Measurements from ENCODE around the gene RITA1. TPM values are rescaled to one million over a fixed set of nuclear protein-coding genes. Genes with fewer than 3 reads are reported as not detected.

Gene RITA1
- total and polyA plus RNA-seq, 4 donors = 10.6 to 18.1 (median 14.9) TPM

DNA sequence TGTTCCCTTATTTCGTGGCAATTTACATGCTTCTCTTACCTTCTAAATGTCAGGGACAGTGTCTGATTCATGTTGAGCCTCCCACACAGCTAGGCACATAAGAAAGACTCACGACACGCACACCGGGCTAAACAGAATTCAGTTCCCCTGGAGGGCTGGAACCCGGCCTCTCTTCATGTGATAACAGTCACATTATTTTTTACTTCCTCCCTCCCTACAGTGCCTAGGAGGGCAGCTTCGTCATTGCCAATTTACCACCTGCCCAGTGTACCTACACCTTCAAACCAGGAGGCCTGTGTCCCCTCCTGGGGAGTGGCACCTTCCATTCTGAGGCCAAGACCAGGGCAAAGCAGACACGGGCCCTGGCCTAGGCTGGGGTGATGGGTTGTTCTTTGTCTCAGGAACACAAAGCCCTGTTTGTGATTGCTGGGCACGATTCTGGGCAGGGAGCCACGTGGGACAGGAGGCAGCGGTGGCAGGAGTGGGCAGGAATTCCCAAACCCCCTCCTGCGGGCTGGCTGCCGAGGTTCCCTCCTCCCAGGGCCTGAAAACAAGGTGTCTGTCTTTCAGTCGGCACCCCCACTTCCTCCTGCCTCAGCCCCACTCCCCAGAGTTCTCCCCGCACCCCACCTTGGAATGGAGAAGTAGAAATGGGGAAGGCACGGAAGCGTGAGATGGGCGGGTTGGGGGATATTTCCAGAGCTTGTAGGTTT lies 43.2 kb upstream of the RITA1 start:
- DNase-seq (ENCODE audit: low spot score) = no peak
- H3K4me1 ChIP-seq (ENCODE audit: control insufficient read depth in 4 of 4, insufficient read depth in 4 of 4, low read length in 3 of 4) = no peaks in the 10 kb centered on the region
- H3K27me3 ChIP-seq (ENCODE audit: control insufficient read depth in 4 of 4, insufficient read depth in 4 of 4, low read length in 3 of 4) = no peaks in the 10 kb centered on the region
- 66% methylated on average over 17 of the region's 17 CpGs for WGBS
- TF ChIP-seq TAF1 (conservative IDR thresholded peaks at IDR 0.05) (no peak), RXRA (IDR thresholded peaks at IDR 0.05) (no peak), NR2F2 (IDR thresholded peaks at IDR 0.05) (no peak), HNF4A (conservative IDR thresholded peaks at IDR 0.05) (no peak), HNF4G (IDR thresholded peaks at IDR 0.05) (no peak), FOXA2 (IDR thresholded peaks at IDR 0.05) (no peak), SP1 (IDR thresholded peaks at IDR 0.05) (no peak), FOXA1 (IDR thresholded peaks at IDR 0.05) (no peak), YY1 (IDR thresholded peaks at IDR 0.05) (no peak), EGR1 (IDR thresholded peaks at IDR 0.05; ENCODE audit: low read depth in 2 of 2) (no peak), GABPA (IDR thresholded peaks at IDR 0.05 in 1 of 2, conservative IDR thresholded peaks at IDR 0.05 in 1 of 2) (no peak)
- TF ChIP-seq, protein P1, sequence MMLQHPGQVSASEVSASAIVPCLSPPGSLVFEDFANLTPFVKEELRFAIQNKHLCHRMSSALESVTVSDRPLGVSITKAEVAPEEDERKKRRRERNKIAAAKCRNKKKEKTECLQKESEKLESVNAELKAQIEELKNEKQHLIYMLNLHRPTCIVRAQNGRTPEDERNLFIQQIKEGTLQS (IDR thresholded peaks at IDR 0.05) = no peak
- TF ChIP-seq, protein P2, sequence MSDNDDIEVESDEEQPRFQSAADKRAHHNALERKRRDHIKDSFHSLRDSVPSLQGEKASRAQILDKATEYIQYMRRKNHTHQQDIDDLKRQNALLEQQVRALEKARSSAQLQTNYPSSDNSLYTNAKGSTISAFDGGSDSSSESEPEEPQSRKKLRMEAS (IDR thresholded peaks at IDR 0.05) = no peak
- TF ChIP-seq, protein P3, sequence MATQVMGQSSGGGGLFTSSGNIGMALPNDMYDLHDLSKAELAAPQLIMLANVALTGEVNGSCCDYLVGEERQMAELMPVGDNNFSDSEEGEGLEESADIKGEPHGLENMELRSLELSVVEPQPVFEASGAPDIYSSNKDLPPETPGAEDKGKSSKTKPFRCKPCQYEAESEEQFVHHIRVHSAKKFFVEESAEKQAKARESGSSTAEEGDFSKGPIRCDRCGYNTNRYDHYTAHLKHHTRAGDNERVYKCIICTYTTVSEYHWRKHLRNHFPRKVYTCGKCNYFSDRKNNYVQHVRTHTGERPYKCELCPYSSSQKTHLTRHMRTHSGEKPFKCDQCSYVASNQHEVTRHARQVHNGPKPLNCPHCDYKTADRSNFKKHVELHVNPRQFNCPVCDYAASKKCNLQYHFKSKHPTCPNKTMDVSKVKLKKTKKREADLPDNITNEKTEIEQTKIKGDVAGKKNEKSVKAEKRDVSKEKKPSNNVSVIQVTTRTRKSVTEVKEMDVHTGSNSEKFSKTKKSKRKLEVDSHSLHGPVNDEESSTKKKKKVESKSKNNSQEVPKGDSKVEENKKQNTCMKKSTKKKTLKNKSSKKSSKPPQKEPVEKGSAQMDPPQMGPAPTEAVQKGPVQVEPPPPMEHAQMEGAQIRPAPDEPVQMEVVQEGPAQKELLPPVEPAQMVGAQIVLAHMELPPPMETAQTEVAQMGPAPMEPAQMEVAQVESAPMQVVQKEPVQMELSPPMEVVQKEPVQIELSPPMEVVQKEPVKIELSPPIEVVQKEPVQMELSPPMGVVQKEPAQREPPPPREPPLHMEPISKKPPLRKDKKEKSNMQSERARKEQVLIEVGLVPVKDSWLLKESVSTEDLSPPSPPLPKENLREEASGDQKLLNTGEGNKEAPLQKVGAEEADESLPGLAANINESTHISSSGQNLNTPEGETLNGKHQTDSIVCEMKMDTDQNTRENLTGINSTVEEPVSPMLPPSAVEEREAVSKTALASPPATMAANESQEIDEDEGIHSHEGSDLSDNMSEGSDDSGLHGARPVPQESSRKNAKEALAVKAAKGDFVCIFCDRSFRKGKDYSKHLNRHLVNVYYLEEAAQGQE (IDR thresholded peaks at IDR 0.05) = no peak
- TF ChIP-seq, protein P4, sequence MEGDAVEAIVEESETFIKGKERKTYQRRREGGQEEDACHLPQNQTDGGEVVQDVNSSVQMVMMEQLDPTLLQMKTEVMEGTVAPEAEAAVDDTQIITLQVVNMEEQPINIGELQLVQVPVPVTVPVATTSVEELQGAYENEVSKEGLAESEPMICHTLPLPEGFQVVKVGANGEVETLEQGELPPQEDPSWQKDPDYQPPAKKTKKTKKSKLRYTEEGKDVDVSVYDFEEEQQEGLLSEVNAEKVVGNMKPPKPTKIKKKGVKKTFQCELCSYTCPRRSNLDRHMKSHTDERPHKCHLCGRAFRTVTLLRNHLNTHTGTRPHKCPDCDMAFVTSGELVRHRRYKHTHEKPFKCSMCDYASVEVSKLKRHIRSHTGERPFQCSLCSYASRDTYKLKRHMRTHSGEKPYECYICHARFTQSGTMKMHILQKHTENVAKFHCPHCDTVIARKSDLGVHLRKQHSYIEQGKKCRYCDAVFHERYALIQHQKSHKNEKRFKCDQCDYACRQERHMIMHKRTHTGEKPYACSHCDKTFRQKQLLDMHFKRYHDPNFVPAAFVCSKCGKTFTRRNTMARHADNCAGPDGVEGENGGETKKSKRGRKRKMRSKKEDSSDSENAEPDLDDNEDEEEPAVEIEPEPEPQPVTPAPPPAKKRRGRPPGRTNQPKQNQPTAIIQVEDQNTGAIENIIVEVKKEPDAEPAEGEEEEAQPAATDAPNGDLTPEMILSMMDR (IDR thresholded peaks at IDR 0.05; ENCODE audit: low read depth, low read length, missing input control) = no peak
- TF ChIP-seq, protein P5, sequence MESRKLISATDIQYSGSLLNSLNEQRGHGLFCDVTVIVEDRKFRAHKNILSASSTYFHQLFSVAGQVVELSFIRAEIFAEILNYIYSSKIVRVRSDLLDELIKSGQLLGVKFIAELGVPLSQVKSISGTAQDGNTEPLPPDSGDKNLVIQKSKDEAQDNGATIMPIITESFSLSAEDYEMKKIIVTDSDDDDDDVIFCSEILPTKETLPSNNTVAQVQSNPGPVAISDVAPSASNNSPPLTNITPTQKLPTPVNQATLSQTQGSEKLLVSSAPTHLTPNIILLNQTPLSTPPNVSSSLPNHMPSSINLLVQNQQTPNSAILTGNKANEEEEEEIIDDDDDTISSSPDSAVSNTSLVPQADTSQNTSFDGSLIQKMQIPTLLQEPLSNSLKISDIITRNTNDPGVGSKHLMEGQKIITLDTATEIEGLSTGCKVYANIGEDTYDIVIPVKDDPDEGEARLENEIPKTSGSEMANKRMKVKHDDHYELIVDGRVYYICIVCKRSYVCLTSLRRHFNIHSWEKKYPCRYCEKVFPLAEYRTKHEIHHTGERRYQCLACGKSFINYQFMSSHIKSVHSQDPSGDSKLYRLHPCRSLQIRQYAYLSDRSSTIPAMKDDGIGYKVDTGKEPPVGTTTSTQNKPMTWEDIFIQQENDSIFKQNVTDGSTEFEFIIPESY (IDR thresholded peaks at IDR 0.05) = no peak
- H3K9me3 ChIP-seq (ENCODE audit: control insufficient read depth in 4 of 4, low read length in 3 of 4) = no peaks in the 10 kb centered on the region
- no peak overlapping the region for H3K4me3 ChIP-seq (ENCODE audit: low read depth in 1 of 3, low read length in 3 of 3)
- H3K27ac ChIP-seq (ENCODE audit: low read depth in 1 of 2, low read length in 2 of 2) = peak overlapping the region in 1 of 2 donors; percentile 60
- no peak overlapping the region for H3K9ac ChIP-seq (ENCODE audit: low read depth in 1 of 2, low read length in 2 of 2)
- no peaks in the 10 kb centered on the region for H3K36me3 ChIP-seq (ENCODE audit: control insufficient read depth in 4 of 4, insufficient read depth in 3 of 4, low read depth in 1 of 4, low read length in 3 of 4)
